Heart left ventricle (tissue), 16 donors: Measurements from ENCODE around the gene GALM. TPM values are rescaled to one million over a fixed set of nuclear protein-coding genes. Genes with fewer than 3 reads are reported as not detected.

Experiments
- ATAC-seq, 4 donors: fragments of 200-7000 bp; cut with Tn5 transposase; one replicate each; pipeline ENCODE4 v1.9.1; 2020 to 2022; ENCODE audit warnings: moderate library complexity in 4 of 4, mild to moderate bottlenecking in 3 of 4, moderate number of reproducible peaks in 1 of 4
- DNase-seq, 5 donors: peaks; one replicate each; pipeline ENCODE4 v3.0.0-alpha.2; 2020
- H3K27ac ChIP-seq, 12 donors: fragments of 200-600 bp; sonication (generic) in 4 of 12; one replicate each; pipeline versions ENCODE4 v1.5.0 to v1.8.0; 2016 to 2022; ENCODE audit warnings: mild to moderate bottlenecking in 2 of 12
- H3K27me3 ChIP-seq, 9 donors: fragments of 200-600 bp; sonication (generic) in 2 of 9; one replicate each; pipeline versions ENCODE4 v1.5.1 to v1.8.0; 2016 to 2022; ENCODE audit warnings: mild to moderate bottlenecking in 3 of 9
- H3K36me3 ChIP-seq, 9 donors: fragments of 200-600 bp; sonication (generic) in 2 of 9; one replicate each; pipeline versions ENCODE4 v1.5.0 to v1.8.0; 2018 to 2022; ENCODE audit warnings: mild to moderate bottlenecking in 2 of 9
- H3K4me1 ChIP-seq, 12 donors: fragments of 200-600 bp; sonication (generic) in 4 of 12; one replicate each; pipeline versions ENCODE4 v1.5.0 to v1.8.0; 2016 to 2022; ENCODE audit warnings: mild to moderate bottlenecking in 3 of 12
- H3K4me3 ChIP-seq, 12 donors: fragments of 200-600 bp; sonication (generic) in 4 of 12; one replicate each; pipeline versions ENCODE4 v1.5.0 to v1.8.0; 2017 to 2022; ENCODE audit warnings: mild to moderate bottlenecking in 9 of 12, moderate library complexity in 4 of 12
- H3K9me3 ChIP-seq, 12 donors: fragments of 200-600 bp; sonication (generic) in 4 of 12; one replicate each; pipeline versions ENCODE4 v1.5.0 to v1.8.0; 2016 to 2022; ENCODE audit warnings: mild to moderate bottlenecking in 1 of 12
- POLR2A ChIP-seq, 2 donors: fragments of 450-650 bp; IDR thresholded peaks; one replicate each; pipeline ENCODE4 v1.6.1; 2017; ENCODE audit warnings: antibody characterized with exemption in 2 of 2, mild to moderate bottlenecking in 2 of 2, moderate library complexity in 2 of 2
- WGBS, 4 donors: extraction: QIAGEN DNeasy Blood & Tissue Kit in 2 of 4; methylation state at CpG; one replicate each; pipeline versions ENCODE4 v1.1.5 to v1.1.7; 2013 to 2018; 5-methylcytosine and 5-hydroxymethylcytosine counted together
- intact Hi-C, 10 donors: fragments of 100-400 bp; cut with DNase I; formaldehyde crosslinking; loops; one replicate each; pipeline versions ENCODE4 v1.11.1 to v1.14.2; 2022
- polyA plus RNA-seq, 2 donors: library from polyadenylated mRNA; stranded (reverse); fragments of 200-250 nt; gene quantifications; one replicate each; pipeline ENCODE4 v1.2.3, GENCODE V29; 2013
- total RNA-seq, 9 donors: library from RNA; depleted of rRNA in 2 of 9; stranded (reverse); fragments of >200 nt in 2 of 9; fragmentation: NEBNext Ultra II Directional in 3 of 9; extraction: Animal tissue kit (Norgen Biotek cat#: 25700) in 3 of 9; gene quantifications; one replicate each; pipeline versions ENCODE4 v1.1.0 to v1.2.4, GENCODE V29; 2016 to 2023
- TF ChIP-seq, protein P1 (sequence below), 12 donors: fragments of 200-600 bp; sonication (generic) in 4 of 12; IDR thresholded peaks; one replicate each; pipeline versions ENCODE4 v1.5.0 to v1.8.0; 2018 to 2022; ENCODE audit warnings: antibody characterized with exemption in 12 of 12, mild to moderate bottlenecking in 5 of 12
- donor health status: ischemic (EF 13 %, LVEDD 7.1; RV severe dilation, severe dysfunction).
- donor health status: healthy with polysubstance abuse.
- donor health status: DM: no; HTN: yes; CAD: no.
- donor health status: DM: no; HTN: no; CAD: no.
- donor health status: ischemic (EF 25% LVEDD 6.9; RV normal size, moderate dysfunction).
- donor health status: ischemic (EF 25% LVEDD 5.7; RV mildly dilated, moderate dysfunction).
- donor health status: healthy.
- donor health status: DM: yes; HTN: yes; CAD: no.
- donor health status: ischemic (EF 35%, LVEDD 5.7; RV mildly dilated, moderate dysfunction).
- donor health status: nonischemic (EF 11% LVEDD 7.7; RV severe dilation, severe dysfunction).
- donor health status: DM: yes; HTN: yes; CAD: no.
- donor health status: PGD.
- donor health status: ischemic (EF 29% LVEDD 5.4; RV normal size, mild dysfunction).
- donor health status: nonischemic (EF 23%, LVEDD 6.1; RV moderate dilation, normal function).

The GALM gene
- total and polyA plus RNA-seq, 11 donors, result 6.3 to 25.3 (median 11.9) TPM

DNA sequence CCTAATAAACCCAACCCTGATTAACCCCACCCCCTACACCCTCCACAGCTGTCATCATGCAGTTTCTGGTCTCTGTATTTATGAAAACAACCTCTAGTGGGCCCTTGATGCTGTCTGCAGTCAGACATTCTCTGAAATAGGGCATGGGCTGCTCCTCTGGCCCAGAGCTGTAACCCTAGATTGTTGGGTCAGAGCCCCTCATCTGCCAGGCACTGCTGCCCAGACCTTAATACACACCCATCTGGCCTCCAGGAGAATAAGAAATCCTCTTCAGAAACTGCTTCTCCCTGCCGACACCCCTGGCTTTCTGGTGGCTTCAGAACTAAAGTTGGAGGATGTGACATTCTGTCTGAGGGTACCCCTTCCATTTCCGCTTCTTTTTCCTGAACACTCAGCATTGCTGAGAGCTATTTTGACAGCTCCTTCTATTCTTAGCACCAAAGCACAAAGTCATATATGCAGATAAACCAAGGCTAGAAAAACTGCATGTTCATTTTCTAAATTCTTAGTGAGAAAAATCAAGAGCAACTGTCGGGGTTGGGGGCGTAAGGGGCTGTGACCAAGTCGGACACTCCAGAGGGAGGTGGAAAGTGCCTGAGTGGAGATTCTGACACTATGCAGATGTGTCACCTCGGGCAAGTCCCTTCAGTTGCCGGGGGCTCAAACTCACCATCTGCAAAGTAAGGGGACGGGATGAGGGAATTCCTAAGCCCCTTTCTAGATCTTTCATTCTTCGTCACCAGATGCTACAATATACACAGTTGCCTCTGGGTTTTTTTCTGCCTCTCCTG, 56.6 kb downstream of the GALM start:
- Histone ChIP-seq H3K27me3 (no peaks in the 10 kb centered on the region), H3K4me1 (peaks cover 0 to 41% (median 21%) of the 10 kb centered on the region in 12 donors), H3K36me3 (no peaks in the 10 kb centered on the region), H3K9me3 (no peaks in the 10 kb centered on the region), H3K27ac (peak overlapping the region in 10 of 12 donors; percentile 34 to 73 (median 58)), H3K4me3 (no peak overlapping the region)
- DNase-seq, result no peak
- WGBS, 4 donors, result 37 to 56% (median 51%) methylated on average over 9 of the region's 9 CpGs
- no peak for TF ChIP-seq POLR2A (IDR thresholded peaks at IDR 0.05)
- TF ChIP-seq, protein P1, sequence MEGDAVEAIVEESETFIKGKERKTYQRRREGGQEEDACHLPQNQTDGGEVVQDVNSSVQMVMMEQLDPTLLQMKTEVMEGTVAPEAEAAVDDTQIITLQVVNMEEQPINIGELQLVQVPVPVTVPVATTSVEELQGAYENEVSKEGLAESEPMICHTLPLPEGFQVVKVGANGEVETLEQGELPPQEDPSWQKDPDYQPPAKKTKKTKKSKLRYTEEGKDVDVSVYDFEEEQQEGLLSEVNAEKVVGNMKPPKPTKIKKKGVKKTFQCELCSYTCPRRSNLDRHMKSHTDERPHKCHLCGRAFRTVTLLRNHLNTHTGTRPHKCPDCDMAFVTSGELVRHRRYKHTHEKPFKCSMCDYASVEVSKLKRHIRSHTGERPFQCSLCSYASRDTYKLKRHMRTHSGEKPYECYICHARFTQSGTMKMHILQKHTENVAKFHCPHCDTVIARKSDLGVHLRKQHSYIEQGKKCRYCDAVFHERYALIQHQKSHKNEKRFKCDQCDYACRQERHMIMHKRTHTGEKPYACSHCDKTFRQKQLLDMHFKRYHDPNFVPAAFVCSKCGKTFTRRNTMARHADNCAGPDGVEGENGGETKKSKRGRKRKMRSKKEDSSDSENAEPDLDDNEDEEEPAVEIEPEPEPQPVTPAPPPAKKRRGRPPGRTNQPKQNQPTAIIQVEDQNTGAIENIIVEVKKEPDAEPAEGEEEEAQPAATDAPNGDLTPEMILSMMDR (IDR thresholded peaks at IDR 0.05), result no peak
- peak in 3 of 4 donors; percentile 13 to 18 (median 15) for ATAC-seq
- intact Hi-C loops, result loop anchor here in 9 of 10 donors (5.0 to 10.0 kb wide), 4 partner anchors 55 to 408 kb away; partner anchors contain the start of genes HNRNPLL (in 5 of the 9) and GALM (in 2 of the 9)

DNA sequence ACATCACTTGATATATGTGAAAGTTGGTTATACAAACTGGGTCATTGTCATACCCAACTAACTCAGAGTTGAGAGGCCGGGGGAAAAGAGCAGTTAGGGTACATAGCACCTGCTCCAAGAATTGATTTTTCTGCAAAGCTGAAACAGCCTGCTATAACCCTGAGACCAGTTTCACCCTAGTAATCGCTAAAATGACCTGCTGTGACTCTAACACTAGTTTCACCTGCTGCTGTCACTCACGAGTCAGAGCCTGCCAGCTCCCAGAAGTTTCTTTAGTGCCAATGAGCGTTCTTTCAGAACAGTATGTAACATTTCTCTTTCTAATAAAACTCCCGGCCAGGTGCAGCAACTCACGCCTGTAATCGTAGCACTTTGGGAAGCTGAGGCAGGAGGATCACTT, 57.3 kb downstream of the GALM start:
- peak in 3 of 4 donors; percentile 11 to 34 (median 21) for ATAC-seq
- H3K27me3 ChIP-seq, result no peaks in the 10 kb centered on the region
- intact Hi-C loops, result loop anchor here in 9 of 10 donors (5.0 to 10.0 kb wide), 4 partner anchors 56 to 408 kb away; partner anchors contain the start of genes HNRNPLL (in 5 of the 9) and GALM (in 2 of the 9)
- WGBS, 4 donors, result 55 to 79% (median 66%) methylated on average over 7 of the region's 7 CpGs
- no peaks in the 10 kb centered on the region for H3K9me3 ChIP-seq
- TF ChIP-seq POLR2A (IDR thresholded peaks at IDR 0.05), result no peak
- TF ChIP-seq, protein P1 (IDR thresholded peaks at IDR 0.05), result no peak
- peak overlapping the region in 10 of 12 donors; percentile 13 to 73 (median 58) for H3K27ac ChIP-seq
- no peak for DNase-seq
- no peak overlapping the region for H3K4me3 ChIP-seq
- no peaks in the 10 kb centered on the region for H3K36me3 ChIP-seq
- H3K4me1 ChIP-seq, result peaks cover 0 to 43% (median 21%) of the 10 kb centered on the region in 12 donors

DNA sequence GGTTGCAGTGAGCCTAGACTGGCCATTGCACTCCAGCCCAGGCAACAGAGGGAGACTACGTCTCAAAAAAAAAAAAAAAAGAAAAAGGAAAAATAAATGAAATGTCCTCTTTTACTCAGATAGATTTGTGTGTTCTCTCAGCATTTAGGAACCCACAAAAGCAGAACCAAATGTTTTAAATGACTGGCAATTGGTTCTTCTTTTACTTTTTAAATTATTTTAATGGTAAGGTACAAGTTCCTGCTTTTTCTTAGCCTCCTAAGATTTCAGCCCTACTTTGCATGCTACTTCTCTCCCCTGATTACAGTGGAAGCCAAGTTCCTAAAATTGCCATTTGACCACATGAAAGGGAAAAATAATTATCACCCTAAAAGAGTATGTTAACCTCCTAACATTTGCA, 61.7 kb downstream of the GALM start:
- peaks cover 0 to 37% (median 30%) of the 10 kb centered on the region in 9 donors for H3K36me3 ChIP-seq
- WGBS, 4 donors, result 76 to 93% (median 86%) methylated on average over 1 of the region's 1 CpG
- no peaks in the 10 kb centered on the region for H3K27me3 ChIP-seq
- intact Hi-C loops, result loop anchor here in 7 of 10 donors (2.0 to 10.0 kb wide), 7 partner anchors 15 to 413 kb away; partner anchors contain the start of gene HNRNPLL (in 1 of the 7)
- ATAC-seq (no peak), DNase-seq (no peak)
- no peak overlapping the region for H3K27ac ChIP-seq
- H3K4me1 ChIP-seq, result peaks cover 0 to 21% (median 4%) of the 10 kb centered on the region in 12 donors
- TF ChIP-seq, protein P1 (IDR thresholded peaks at IDR 0.05), result no peak
- no peak for TF ChIP-seq POLR2A (IDR thresholded peaks at IDR 0.05)
- no peaks in the 10 kb centered on the region for H3K9me3 ChIP-seq
- no peak overlapping the region for H3K4me3 ChIP-seq

DNA sequence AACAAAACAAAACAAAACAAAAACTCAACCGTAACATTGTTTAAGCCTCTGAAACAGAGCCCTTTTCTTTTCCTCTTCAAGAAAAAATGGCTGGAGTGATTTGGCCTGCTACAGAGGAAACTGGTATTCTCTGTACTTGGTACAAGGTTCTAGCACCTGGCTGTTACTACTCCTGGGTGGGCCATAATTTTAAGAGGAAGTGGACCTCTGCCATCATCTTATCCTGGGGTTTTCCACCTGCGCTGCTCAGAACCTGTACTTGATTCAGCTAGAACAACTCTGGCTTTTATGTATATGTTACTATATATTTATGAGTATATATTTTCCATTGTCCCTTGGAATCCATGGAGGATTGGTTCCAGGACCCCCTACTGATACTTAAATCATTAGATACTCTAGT, 62.8 kb downstream of the GALM start:
- no peak for ATAC-seq
- Histone ChIP-seq H3K9me3 (no peaks in the 10 kb centered on the region), H3K4me1 (peaks cover 0 to 13% (median 0%) of the 10 kb centered on the region in 12 donors), H3K27ac (no peak overlapping the region), H3K4me3 (no peak overlapping the region), H3K27me3 (no peaks in the 10 kb centered on the region), H3K36me3 (peaks cover 0 to 47% (median 40%) of the 10 kb centered on the region in 9 donors)
- no peak for DNase-seq
- WGBS, 4 donors, result 1 to 99% (median 73%) methylated on average over 2 of the region's 2 CpGs
- TF ChIP-seq POLR2A (IDR thresholded peaks at IDR 0.05), result no peak
- TF ChIP-seq, protein P1 (IDR thresholded peaks at IDR 0.05), result no peak
- intact Hi-C loops, result loop anchor here in 7 of 10 donors (1.0 to 10.0 kb wide), 7 partner anchors 14 to 414 kb away; partner anchors contain the start of gene HNRNPLL (in 1 of the 7)
